Measurements from ENCODE around the gene TSPAN18. TPM values are rescaled to one million over a fixed set of nuclear protein-coding genes. Genes with fewer than 3 reads are reported as not detected.

Gene TSPAN18
- total RNA-seq, 4 donors from 2014 or later = 0.95 to 4.5 (median 2.3) TPM

GRCh38 chr11:44969651-44970252 is 243.0 kb downstream of the TSPAN18 start:
- TF ChIP-seq POLR2A (IDR thresholded peaks at IDR 0.05) (no peak), CTCF (IDR thresholded peaks at IDR 0.05) (no peak)
- intact Hi-C loops (cut with DNase I; ENCODE audit: low total_unique reads) = no loop called here
- WGBS, 2 donors = 93 to 96% methylated on average over 12 of the region's 12 CpGs
- DNase-seq (ENCODE audit: low spot score in 2 of 2) = no peak
- H3K4me3 ChIP-seq (ENCODE audit: low read depth, poor library complexity, severe bottlenecking) = no peak overlapping the region

DNA sequence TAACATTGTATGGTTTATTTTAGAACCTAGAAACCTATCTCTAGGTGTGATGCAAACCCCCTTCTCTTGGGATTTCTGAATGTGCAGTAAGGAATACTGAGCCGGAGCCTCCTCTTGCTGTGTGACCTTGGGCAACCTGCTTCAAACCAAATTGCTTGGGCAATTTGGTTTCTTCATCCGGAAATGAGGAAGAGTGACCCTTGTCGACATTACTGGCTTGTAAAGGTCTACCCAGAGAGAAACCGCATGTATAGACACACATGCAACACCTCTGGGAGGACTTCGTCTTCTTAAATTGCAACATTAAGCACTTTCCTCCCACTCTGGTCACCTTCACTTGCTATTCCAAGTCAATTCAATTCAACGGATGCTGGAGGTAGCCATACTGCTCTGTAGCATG is 243.5 kb downstream of the TSPAN18 start:
- intact Hi-C loops (cut with DNase I; ENCODE audit: low total_unique reads) = no loop called here
- no peak for DNase-seq (ENCODE audit: low spot score in 2 of 2)
- WGBS, 2 donors = 88 to 91% methylated on average over 6 of the region's 6 CpGs
- H3K4me3 ChIP-seq (ENCODE audit: low read depth, poor library complexity, severe bottlenecking) = no peak overlapping the region
- TF ChIP-seq CTCF (IDR thresholded peaks at IDR 0.05) (no peak), POLR2A (IDR thresholded peaks at IDR 0.05) (no peak)

DNA sequence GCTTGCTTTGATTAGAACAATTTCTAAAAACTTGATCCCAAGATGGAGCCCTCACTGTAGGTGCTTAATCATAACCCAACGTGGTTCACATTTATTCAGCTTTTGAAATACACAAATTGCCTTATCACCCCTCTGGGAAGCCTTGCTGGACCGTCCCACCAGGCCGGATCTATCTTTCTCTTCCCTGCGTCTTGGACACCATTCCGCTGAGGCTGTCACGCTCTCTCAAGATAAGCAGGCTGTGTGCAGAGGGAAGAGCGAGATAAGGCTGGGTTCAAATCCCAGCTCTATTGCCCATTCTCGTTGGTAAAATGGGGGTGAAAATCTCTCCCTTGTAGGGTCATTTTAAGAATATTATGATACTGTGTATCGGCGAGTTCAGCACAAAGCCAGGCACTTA is 244.4 kb downstream of the TSPAN18 start:
- TF ChIP-seq POLR2A (IDR thresholded peaks at IDR 0.05) (no peak), CTCF (IDR thresholded peaks at IDR 0.05) (no peak)
- intact Hi-C loops (cut with DNase I; ENCODE audit: low total_unique reads) = no loop called here
- DNase-seq (ENCODE audit: low spot score in 2 of 2) = no peak
- H3K4me3 ChIP-seq (ENCODE audit: low read depth, poor library complexity, severe bottlenecking) = no peak overlapping the region
- 96% methylated on average over 10 of the region's 10 CpGs for WGBS, 2 donors

DNA sequence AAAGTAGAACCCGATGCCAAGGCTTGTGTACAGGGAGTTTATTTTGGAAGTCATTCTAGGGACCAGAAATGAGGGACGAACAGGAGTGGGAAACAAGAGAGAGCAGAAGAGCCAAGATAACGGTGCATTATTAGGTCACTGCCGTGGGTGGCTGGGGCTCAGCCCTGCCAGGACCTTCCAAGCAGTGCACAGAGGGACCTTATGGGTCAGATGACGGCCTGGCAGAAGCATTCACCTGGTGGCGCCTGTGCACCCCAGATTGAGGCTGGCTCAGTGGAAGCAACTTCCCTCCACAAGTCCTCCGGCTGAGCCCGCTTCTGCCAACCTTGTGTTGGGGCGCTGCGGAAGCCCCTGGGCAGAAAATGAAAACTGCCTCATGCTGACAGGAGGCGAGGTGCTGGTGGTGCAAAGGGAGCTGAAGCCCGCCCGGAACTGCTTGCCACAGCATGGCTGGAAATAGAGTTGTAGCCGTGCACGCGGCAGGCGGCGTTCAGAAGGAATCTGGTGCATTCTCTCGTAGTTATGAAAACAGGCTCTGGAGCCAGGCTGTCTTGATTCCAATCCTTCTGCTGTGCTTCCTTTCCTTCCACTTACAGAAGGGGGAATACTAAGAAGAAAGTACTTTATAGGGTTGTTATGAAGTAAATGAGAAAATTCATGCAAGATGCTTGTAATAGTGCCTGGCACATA is 246.1 kb downstream of the TSPAN18 start:
- DNase-seq (ENCODE audit: low spot score in 2 of 2) = no peak
- intact Hi-C loops (cut with DNase I; ENCODE audit: low total_unique reads) = no loop called here
- H3K4me3 ChIP-seq (ENCODE audit: low read depth, poor library complexity, severe bottlenecking) = no peak overlapping the region
- WGBS, 2 donors = 89 to 91% methylated on average over 19 of the region's 19 CpGs
- no peak for TF ChIP-seq POLR2A (IDR thresholded peaks at IDR 0.05)
- no peak for TF ChIP-seq CTCF (IDR thresholded peaks at IDR 0.05)

- no peak for TF ChIP-seq POLR2A (IDR thresholded peaks at IDR 0.05)
- TF ChIP-seq CTCF (IDR thresholded peaks at IDR 0.05) = no peak
- intact Hi-C loops (cut with DNase I; ENCODE audit: low total_unique reads) = no loop called here
Observed at GRCh38 chr11:44973632-44974401, 247.1 kb downstream of the TSPAN18 start.

More at GRCh38 chr11:44973632-44974401, 247.1 kb downstream of the TSPAN18 start:
- 83 to 88% methylated on average over 13 of the region's 13 CpGs for WGBS, 2 donors
- no peak for DNase-seq (ENCODE audit: low spot score in 2 of 2)
- no peak overlapping the region for H3K4me3 ChIP-seq (ENCODE audit: low read depth, poor library complexity, severe bottlenecking)
